HG02852 (cell line): ENCODE results near the gene PGS1.
"Not testable (repeated sequence)": the region's sequence is repeated elsewhere in the genome, so short reads cannot be mapped to it uniquely, and the experiment has no call there.

Experiments used
- ATAC-seq: cut with Tn5 transposase; IDR thresholded peaks from one replicate; pipeline ENCODE4 v1.9.1; 2021; ENCODE audit warnings: mild to moderate bottlenecking, moderate library complexity; ENCODE audit not compliant: unreplicated experiment

The PGS1 gene, protein sequence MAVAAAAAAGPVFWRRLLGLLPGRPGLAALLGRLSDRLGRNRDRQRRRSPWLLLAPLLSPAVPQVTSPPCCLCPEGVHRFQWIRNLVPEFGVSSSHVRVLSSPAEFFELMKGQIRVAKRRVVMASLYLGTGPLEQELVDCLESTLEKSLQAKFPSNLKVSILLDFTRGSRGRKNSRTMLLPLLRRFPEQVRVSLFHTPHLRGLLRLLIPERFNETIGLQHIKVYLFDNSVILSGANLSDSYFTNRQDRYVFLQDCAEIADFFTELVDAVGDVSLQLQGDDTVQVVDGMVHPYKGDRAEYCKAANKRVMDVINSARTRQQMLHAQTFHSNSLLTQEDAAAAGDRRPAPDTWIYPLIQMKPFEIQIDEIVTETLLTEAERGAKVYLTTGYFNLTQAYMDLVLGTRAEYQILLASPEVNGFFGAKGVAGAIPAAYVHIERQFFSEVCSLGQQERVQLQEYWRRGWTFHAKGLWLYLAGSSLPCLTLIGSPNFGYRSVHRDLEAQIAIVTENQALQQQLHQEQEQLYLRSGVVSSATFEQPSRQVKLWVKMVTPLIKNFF

DNA sequence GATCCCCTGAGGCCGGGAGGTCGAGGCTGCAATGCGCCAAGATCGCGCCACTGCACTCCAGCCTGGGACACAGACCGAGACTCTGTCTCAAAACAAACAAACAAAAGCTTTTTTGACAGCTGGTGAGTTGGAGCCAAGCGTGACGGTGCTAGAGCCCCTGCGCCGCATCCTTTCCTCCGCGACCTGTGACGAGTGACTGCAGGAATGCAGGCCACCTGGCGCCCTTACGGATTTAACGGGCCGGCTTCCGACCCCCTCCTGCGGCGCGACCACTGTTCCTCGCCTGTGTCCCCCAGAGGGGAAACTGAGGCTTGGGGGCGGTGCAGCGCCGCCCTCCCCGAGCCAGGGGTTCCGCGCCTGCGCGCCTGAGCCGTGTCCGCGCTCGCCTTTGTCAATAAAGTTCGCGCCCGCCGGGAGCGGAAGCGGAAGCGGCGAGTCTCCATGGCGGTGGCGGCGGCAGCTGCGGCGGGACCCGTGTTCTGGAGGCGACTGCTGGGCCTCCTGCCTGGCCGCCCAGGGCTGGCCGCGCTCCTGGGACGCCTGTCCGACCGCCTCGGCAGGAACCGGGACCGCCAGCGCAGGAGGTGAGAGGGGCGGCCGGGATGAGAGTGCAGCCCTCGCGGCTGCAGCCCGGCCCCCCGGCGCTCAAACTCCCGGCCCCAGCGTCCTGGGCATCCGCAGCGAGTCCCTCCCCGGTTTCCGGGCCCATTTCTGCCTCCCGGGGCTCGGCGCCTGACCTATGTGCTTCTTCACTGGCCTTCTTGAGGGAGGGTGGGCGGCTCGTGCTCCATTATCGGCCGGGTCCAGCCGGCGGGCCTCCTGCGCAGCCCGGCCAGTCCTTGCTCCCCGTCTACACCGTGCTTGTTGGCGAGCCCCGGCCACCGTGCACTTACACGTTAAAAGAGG lies at the start of gene PGS1:
Gene PGS1, plus strand, starts transcription at position 425 of the 906 bp plus-strand sequence. Its CDS starts 17 bp downstream, at position 442.
- no peak for ATAC-seq

DNA sequence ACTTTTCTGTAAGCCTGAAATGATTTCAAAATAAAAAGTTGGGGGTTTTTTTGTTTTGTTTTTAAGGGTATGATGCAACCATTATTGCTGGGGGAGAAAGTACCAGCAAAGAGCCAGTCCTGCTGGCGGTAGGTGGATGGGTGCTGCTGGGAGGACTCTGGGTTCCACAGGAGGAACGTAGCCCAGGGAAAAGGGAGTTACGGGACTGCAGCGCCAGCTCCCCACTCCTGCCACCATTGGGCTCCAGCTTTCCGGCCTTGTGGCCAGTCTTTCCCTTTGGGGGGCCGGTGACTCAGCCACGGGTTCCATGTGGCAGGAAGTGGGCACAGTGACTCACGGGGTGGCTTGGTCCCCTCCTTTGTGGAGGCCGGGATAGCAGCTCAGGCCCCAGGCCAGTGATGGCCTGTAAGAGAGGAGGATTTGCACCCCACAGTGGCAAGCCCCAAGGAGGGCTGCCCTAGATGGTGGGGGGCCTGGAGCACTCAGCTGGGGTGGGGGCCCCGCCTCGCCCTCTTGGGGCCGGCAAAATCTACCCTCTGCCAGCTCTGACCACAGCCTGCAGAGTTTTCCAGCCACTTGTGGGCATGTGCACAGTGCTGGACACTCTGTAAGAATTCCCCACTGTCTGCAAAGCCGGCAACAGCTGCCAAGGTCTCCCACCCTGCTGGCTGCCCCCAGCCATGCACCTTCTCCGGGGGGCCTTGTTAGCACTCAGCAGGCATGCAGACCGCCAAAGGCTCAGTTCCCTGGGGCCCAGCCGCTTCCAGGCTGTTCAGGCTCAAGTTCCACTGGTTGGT lies 49.0 kb upstream of the PGS1 start:
- no peak for ATAC-seq

DNA sequence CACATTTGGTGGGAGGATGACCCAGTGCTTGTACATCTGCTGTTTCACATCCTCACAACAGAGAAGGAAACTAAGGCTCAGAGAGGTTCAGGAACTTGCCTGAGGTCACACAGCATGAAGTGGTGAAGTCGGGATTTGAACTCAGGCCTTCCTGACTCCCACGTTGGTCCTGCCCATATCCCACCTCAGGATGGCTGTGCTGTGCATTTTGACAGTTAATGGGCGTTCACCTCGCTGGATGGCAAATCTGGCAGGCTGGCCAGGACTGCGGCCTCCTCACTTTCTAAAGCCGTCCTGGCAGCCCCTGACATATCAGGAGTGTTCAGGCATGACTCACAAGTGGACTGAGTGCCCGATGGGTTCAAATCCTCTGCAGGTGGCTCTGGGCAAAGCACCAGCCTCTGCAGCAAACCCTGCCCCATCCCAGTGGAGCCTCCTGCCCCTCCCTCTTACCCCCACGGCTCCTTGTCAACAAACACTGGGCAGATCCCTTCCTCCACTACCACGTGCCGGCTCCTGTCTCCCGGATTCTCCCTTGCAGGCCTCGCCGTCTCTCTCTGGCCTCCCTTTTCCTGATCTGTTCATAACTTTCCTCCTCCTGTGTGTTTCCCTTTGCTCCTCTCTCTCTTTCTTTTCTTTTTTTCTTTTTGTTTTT lies 47.8 kb upstream of the PGS1 start:
- ATAC-seq: no peak

DNA sequence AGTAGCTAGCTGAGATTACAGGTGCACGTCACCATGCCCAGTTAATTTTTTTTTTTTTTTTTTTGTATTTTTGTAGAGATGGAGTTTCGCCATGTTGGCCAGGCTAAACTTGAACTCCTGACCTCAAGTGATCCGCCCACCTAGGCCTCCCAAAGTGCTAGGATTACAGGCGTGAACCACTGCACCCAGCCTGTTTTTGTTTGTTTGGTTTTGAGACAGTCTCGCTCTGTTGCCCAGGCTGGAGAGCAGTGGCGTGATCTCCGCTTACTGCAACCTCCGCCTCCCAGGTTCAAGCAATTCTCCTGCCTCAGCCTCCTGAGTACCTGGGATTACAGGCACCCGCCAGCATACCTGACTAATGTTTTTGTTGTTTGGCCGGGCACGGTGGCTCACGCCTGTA lies 47.1 kb upstream of the PGS1 start:
- ATAC-seq: not testable (repeated sequence)

DNA sequence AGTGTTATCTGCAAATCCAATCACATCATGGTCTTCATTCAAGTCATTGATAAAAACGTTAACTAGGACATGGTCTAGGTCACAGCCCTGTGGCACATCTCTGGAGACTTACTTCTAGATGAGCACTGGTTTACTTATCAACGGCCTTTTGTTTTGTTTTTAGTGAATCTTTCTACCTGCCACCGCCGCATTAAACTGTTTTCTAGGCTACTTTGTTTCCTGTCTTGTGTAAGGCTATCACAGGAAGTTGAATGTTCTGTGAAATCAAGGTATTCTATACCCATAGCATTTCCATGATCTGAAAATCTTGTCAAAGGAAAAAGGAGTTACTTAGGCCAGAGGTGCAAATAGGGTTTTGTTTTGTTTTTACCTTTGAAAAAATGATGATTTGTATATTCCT lies 45.5 kb upstream of the PGS1 start:
- no peak for ATAC-seq

DNA sequence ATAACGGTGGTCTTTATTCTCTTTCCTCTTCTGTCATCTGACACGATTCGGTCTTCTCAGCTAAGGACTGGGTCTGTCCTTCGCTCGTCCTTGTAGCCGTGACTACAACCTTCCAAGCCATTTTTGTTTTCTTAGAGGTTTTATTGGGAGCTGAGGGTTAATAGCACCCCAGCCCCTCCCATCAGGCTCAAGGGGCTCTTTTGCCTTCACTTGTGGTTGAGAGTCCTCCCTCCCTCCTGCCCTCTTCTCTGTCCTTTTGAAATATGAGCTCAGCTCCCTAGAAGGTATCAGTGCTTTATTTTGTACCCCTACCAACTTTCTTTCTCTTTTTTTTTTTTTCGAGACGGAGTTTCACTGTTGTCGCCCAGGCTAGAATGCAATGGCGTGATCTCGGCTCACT lies 43.2 kb upstream of the PGS1 start:
- ATAC-seq: no peak

DNA sequence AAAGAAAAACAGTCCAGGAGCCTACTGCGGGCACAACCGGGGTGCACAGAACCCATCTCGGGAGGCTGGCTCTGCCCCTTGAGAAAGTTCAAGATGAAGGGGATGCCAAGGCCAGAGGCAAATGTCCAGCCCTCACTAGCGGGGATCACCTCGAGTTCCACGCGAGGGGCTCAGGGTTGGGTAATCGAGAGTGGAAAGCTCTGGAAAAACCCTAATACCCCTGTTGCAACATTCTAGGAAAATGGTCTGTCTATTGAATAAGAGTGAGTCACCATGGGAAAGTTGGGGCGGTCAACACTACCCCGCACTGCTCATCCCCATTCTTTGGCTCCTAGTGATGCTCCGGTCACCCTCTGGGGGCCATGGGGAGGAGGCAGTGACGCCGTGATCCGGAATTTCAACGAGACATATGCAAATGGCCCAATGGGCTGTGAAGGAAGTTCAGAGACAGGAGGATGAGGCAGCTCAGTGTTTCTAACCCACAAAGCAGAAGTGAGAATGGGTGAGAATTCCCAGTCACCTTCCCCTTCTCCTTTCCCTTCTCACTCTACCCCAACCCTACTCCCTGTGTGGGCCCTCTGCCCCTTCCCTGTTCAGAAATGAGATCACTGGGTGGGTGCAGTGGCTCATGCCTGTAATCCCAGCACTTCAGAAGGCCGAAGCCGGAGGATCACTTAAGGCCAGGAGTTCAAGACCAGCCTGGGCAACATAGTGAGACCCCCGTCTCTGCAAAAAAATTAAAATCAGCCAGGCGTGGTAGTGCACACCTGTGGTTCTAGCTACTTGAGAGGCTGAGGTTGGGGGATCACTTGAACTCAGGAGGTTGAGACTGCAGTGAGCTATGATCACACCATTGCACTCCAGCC lies 41.0 kb upstream of the PGS1 start:
- ATAC-seq: peak; percentile 78

DNA sequence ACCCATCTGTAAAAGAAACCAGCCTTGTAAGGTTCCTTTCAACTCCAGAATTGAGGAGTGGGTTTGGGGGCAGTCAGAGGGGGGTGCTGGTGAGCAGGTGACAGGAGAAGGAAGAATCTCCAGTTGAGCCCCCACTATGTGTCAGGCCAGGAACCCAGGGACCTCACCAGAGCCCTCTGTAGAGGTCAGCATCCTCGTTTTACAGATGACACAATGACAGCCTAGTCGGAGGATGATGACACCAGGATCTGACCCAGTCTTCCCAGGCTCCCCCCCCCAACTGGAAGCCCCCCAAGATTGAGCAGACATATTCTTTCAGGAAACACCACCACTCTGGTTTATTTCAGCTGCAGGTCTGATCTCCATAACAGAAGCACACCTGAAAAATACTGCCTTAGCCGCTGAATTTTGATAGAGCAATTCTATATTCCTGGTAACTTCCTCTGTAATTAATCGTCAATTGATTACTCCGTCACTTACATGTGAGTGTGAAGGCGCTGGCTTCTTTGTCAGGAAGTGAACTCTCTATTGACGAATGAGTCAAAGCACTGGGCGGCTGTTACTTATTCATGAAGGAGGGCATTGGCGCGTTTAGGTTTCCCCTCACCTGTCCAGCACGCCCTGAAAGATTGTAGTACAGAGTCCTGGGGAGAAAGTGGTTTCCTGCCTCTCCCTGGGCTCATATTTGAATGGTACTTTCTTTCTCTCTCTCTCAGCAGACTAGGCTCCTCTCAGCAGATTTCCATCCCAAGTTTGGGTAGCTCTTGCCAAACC lies 39.8 kb upstream of the PGS1 start:
- no peak for ATAC-seq

DNA sequence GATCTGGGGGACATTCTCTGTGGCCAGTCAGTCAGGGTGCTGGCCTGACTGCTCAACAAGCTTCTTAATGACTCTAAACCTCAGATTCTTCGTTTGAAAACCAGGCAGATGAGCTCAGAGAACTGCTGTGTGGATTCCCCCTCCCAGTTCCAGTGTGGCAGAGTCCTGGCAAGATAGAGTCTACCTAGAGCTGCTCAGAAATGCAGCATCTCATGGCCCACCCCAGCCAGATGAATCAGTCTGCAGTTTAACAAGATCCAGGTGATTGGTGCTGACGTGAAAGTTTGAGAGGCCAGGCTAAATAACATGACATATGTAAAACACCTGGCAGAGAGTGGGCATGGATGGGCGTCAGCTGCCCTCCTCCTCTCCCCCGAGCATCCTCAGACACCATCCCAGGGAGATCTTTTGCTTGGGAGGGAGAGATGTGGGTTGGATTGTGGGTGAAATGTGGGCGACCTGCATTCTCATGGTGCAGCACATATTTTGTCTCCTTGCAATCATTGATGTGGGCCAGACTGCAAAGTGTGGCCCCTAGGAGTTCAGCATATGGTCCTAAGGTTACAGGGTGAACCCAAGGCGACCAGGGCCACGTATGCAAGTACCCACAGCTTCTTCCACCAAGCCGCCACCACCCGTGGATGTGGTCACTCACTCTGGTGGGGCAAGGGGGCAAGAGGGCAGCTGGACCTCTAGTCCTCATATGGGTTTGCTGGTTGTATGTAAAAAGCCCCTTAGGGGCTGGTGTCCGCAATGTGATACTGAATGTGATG lies 38.1 kb upstream of the PGS1 start:
- no peak for ATAC-seq

DNA sequence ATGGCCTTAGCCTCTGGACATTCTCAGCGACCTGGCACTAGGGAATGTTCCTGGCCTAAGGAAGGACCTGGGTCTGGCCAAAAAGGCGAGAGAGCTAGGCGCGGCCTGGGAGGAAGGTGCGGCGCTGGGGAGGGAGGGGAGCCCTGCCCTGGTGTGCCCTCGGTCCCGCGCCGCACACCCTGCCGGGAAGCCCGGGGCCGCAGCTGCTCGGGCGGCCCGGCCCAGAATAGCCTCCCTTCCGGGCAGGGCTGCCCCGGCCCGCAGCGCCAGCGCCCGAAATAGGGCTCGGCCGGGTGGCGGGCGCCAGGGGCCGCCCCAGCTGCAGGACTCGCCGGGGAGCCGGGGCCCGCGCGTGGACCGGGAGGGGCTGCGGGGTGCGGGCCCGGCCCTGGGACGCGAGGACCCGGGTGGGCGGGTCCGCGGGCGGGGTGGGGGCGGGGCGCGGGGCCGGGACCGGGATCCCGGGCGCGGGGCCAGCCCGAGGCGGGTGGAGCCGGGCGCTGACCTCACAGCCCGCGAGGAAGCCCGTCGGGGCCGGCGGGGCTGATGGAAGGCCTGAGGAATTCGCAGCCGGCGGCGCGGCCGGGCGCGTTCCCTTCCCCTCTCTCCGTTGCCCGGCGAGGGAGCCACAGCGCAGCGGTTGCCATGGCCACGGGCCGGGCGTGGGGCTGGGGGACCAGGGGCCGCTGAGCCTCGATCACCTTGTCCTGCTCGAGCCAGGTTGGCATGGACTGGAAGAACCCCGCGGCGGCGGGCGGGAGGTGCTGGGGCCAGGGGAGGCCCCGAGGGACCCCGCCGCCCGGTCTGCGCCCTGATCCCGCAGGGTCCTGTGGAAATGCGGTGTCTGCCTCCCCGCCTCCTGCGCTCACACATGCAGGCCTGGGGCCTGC lies 36.6 kb upstream of the PGS1 start:
- ATAC-seq: no peak

DNA sequence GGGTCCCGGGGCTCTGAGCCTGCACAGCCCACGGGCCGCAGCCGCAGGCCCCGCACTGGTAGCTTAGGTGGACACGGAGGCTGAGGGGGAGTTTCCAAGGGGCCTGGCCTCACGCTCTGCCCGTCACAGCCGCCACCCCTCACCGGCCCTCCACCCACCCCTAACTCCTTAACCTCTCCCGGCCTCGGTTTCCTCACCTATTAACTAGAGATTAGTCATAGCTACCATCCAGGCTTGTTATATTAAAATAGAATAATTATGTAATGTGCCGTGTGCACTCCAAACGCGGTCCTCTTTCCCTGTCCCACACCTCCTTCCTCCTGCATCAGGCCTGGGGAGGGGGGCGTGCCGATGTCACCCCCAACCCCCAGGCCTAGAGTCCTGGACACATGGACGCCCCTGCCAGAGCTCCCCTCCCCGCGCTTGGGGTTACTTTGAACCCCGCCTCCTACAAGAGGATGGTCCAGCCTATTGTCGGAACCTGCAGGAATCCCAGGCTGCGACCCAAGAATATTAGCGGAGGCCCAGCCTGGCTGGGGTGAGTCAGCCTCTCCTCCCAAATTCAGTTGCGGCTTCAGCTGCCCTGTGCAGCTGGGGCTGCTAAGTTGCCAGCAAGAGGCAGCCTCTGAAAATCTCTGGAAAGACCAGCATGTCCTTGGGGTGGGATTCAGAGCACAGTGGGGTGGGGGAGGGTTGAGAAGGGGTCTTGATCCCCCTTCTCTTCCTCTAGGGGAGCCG lies 35.8 kb upstream of the PGS1 start:
- no peak for ATAC-seq

DNA sequence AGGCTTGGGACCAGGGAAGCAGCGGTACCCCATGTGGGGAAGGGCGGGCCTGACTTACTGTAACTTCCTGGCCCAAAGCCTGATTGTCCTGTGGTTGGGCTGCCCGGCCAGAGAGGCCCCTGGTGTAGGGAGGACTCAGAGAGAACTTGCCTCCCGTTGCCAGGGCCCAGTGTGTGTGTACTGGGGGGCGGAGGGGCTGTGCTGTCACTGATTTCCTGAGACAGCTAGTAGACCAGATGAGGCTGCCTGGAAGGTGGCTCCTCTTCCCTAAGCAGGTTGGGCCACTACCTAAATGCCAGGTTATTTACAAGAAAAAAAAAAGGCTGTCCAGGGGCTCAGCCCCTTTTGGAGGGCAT lies 35.3 kb upstream of the PGS1 start:
- ATAC-seq: no peak

DNA sequence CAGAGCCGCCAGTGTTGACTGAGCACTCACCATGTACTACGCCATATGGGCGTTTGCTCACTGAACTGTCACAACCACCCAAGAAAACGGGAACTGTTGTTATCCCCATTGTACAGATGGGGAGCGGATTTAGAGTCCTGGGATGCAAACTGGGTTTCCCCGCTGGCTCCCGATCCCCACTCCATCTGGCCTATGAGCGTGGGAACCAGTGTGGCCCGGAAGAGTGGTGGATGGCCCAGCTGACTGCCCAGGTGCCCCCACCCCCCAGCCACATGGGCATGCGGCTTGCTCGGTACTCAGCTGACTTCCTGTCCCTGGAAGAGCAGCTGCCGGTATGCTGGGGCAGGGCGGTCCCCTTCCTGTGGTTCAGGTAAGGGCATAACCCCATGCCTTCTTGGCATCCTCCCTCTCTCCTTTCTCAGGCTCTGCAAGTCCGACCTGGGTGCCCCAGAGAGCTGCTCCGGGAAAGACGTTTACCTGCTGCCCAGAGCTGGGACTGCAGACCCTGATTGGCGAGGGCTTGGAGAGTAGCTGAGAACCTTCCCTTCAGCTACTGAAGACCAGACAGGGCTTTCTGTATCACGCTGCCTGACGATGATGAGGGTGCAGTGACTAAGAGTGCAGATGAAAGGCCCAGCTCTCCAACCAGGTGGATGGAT lies 34.8 kb upstream of the PGS1 start:
- no peak for ATAC-seq

DNA sequence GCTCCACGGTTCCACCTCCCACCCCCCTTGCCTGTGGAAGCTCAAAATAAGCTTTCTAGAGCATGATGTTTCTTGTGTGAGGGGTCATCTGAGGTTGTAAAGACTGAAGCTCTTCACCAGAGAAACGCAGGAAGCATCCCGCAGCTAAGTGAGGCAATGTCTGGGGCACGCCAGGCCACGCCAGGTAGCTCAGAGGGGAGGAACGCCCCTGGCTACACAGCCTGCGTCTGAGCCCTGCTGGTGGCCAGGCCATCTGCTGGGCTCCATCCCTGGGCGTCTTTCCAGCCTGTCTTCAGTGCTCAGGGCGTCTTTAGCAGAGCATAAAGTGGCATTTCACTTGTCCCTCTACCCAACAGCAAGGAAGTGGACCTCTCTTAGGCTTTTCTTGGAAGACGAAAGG lies 33.8 kb upstream of the PGS1 start:
- no peak for ATAC-seq

DNA sequence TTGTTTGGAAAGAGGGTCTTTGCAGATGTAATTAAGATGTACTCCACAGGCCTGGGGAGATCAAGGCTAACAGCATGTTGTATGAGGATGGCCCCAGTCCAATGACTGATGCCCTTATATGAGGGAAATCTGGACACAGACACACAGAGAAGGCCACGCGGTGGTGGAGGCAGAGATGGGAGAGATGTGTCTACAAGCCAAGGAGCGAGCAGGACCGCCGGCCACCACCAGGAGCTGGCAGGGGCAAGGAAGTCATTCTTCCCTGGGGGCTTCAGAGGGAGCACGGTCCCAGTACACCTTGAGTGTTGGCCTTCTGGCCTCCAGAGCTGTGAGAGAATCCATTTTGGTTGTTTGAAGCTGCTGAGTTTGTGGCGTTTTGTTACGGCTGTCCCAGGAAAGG lies 33.3 kb upstream of the PGS1 start:
- no peak for ATAC-seq
